ENCODE data around the gene DHFR2.

DHFR2 gene

DNA sequence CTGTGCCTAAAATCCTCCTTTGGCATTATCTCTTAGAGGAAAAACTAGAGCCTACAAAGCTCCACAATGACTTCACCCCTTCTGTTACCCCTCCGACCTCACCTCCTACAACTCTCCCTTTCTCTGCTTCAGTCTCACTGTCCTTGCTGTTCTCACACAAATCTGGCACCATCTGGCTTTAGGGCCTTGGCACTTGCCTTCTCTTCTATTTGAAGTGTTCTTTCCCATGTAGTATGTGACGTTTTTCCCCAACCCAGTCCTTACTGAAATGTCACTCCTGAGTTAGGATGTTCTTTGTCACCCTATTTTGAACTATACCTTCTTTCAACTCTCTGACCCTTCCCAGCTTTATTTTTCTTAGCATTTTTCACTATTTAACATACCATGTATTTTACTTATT is 43.1 kb downstream of the DHFR2 start:
- no peak for DNase-seq (ENCODE audit: low read depth)
- H3K4me3 ChIP-seq (ENCODE audit: low read depth, low read length) = no peak overlapping the region
- TF ChIP-seq, protein P1, sequence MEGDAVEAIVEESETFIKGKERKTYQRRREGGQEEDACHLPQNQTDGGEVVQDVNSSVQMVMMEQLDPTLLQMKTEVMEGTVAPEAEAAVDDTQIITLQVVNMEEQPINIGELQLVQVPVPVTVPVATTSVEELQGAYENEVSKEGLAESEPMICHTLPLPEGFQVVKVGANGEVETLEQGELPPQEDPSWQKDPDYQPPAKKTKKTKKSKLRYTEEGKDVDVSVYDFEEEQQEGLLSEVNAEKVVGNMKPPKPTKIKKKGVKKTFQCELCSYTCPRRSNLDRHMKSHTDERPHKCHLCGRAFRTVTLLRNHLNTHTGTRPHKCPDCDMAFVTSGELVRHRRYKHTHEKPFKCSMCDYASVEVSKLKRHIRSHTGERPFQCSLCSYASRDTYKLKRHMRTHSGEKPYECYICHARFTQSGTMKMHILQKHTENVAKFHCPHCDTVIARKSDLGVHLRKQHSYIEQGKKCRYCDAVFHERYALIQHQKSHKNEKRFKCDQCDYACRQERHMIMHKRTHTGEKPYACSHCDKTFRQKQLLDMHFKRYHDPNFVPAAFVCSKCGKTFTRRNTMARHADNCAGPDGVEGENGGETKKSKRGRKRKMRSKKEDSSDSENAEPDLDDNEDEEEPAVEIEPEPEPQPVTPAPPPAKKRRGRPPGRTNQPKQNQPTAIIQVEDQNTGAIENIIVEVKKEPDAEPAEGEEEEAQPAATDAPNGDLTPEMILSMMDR (IDR thresholded peaks at IDR 0.05; ENCODE audit: insufficient read depth, low read depth, low read length, missing control alignments) = no peak

DNA sequence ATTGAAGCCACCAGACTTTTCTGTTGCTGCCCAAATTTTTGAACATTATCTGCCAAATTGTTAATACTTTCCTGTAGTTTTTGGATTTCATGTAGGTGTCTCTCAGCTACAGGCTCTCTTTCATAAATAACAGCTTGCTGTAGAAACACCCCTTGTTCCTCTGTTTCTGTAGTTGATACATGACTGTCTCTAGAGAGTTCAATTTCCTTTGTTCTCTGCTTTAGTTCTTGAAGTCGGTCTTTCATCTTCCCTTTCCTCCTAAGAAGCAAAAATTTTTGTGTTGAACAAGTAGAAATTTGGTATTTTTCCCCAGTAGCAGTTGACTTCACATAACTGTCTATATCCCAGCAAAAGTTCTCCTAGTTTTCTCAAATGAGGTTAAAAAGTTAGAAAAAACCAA is 47.7 kb downstream of the DHFR2 start:
- no peak overlapping the region for H3K4me3 ChIP-seq (ENCODE audit: low read depth, low read length)
- DNase-seq (ENCODE audit: low read depth) = no peak
- TF ChIP-seq, protein P1 (IDR thresholded peaks at IDR 0.05; ENCODE audit: insufficient read depth, low read depth, low read length, missing control alignments) = no peak

DNA sequence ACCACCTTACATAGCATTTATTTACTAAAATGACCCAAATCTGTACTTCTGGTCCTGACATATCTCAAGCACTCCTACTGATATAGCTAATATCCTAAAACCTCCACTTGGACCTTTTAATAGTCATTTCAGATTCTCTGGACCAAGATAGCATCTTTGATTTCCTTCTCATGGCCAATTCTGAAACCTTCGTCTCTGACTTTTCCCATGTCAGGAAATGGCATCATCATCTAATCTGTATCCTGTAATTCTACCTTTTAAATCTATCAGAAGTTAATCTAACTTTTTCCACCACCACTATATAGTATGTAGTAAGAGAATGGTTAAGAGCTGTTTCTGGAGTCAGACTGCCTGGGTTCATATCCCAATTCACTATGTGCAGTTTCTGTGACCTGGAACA is 50.5 kb downstream of the DHFR2 start:
- DNase-seq (ENCODE audit: low read depth) = no peak
- H3K4me3 ChIP-seq (ENCODE audit: low read depth, low read length) = no peak overlapping the region
- TF ChIP-seq, protein P1 (IDR thresholded peaks at IDR 0.05; ENCODE audit: insufficient read depth, low read depth, low read length, missing control alignments) = no peak

DNA sequence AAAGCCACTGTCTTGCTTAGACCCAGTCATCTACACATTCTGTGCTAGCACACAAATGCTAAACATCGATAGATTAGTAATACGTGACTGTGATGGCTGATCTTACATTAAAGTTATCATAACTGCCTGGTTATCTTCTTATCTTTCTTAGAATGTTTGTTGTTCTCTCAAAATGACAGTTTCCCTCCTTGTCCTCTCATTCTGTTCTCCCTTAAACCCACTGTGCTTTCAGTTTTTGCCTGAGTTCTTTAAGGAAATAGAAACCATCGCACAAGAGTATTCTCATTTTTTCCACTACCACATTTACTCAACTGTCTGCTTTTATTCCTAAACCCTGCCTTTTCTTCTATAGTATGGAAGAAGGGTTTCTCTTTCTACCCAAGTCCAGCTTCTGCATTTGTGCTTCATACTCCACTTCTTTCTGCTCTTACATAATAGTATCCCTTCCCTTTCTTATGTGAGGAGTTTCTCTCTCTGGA is 51.4 kb downstream of the DHFR2 start:
- no peak for DNase-seq (ENCODE audit: low read depth)
- TF ChIP-seq, protein P1 (IDR thresholded peaks at IDR 0.05; ENCODE audit: insufficient read depth, low read depth, low read length, missing control alignments) = no peak
- H3K4me3 ChIP-seq (ENCODE audit: low read depth, low read length) = no peak overlapping the region

DNA sequence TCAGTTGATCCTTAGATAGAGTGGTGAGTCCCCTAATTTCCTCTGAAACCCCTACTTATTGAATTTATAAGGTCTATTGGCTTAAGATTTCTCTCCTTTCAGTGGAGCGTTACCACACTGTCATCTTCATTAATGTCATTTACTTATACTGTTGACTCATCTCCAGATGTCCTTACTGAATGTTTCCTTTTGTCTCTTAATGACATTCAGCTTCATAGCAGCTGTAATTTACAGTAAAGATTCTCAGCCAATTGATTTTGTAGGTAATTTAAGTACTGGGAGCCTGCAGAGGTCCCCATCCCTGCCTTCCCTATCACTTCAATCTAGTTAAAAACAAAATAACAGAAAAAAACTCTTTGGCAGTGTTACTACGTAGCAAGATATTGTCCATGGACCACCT is 53.1 kb downstream of the DHFR2 start:
- DNase-seq (ENCODE audit: low read depth) = no peak

DNA sequence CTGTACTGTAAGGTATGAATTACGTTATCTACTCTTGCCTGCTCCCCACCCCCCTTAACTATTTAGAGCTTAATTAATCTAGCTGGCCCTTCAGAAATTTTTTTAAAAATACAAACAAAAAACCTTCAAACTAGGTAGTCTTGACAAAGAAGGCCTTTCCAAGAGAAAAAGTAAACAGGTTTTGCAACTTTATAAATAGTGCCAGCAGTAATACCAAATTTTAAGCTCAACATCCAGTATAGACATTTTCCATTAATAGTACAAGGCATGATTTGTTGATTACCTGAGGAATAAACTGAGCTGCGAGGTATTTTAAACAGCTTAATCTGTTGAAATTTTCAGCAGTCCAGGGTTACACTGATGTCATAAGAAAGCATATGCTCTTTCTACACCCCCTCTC is 54.5 kb downstream of the DHFR2 start:
- TF ChIP-seq, protein P1 (IDR thresholded peaks at IDR 0.05; ENCODE audit: insufficient read depth, low read depth, low read length, missing control alignments) = no peak
- no peak overlapping the region for H3K4me3 ChIP-seq (ENCODE audit: low read depth, low read length)
- no peak for DNase-seq (ENCODE audit: low read depth)

More for the DNA sequence above, 53.1 kb downstream of the DHFR2 start:
- no peak overlapping the region for H3K4me3 ChIP-seq (ENCODE audit: low read depth, low read length)
- TF ChIP-seq, protein P1 (IDR thresholded peaks at IDR 0.05; ENCODE audit: insufficient read depth, low read depth, low read length, missing control alignments) = no peak

Data from GM12865 (cell line).